ENCODE measurements around the gene CXCL1. TPM values are rescaled to one million over a fixed set of nuclear protein-coding genes. Genes with fewer than 3 reads are reported as not detected.

Gene CXCL1
- total and polyA plus RNA-seq, 12 donors, result 0.84 to 6.1 (median 1.6) TPM; not detected in 3

GRCh38 chr4:73917081-73917501, 47.9 kb downstream of the CXCL1 start:
- intact Hi-C loops (cut with DNase I), result no loop called here
- WGBS, 4 donors, result 71 to 86% (median 77%) methylated on average over 2 of the region's 2 CpGs
- Histone ChIP-seq H3K4me3 (no peak overlapping the region), H3K27ac (no peak overlapping the region), H3K27me3 (no peaks in the 10 kb centered on the region), H3K9me3 (replicated peaks in 1 of 3) (no peaks in the 10 kb centered on the region), H3K4me1 (replicated peaks in 1 of 2) (no peaks in the 10 kb centered on the region), H3K36me3 (replicated peaks in 1 of 2) (no peaks in the 10 kb centered on the region)
- TF ChIP-seq POLR2A (IDR thresholded peaks at IDR 0.05) (no peak), CTCF (IDR thresholded peaks at IDR 0.05) (no peak)
- DNase-seq, result no peak

- no peak for DNase-seq
- H3K36me3 ChIP-seq (replicated peaks in 1 of 2), result no peaks in the 10 kb centered on the region
- no peak overlapping the region for H3K27ac ChIP-seq
- no peaks in the 10 kb centered on the region for H3K4me1 ChIP-seq (replicated peaks in 1 of 2)
- WGBS, 4 donors, result 74 to 88% (median 82%) methylated on average over 2 of the region's 2 CpGs
- H3K9me3 ChIP-seq (replicated peaks in 1 of 3), result no peaks in the 10 kb centered on the region
- no peak overlapping the region for H3K4me3 ChIP-seq
- TF ChIP-seq CTCF (IDR thresholded peaks at IDR 0.05) (no peak), POLR2A (IDR thresholded peaks at IDR 0.05) (no peak)
- H3K27me3 ChIP-seq, result no peaks in the 10 kb centered on the region
- intact Hi-C loops (cut with DNase I), result no loop called here
Observed at GRCh38 chr4:73918058-73918457, 48.9 kb downstream of the CXCL1 start.

DNA sequence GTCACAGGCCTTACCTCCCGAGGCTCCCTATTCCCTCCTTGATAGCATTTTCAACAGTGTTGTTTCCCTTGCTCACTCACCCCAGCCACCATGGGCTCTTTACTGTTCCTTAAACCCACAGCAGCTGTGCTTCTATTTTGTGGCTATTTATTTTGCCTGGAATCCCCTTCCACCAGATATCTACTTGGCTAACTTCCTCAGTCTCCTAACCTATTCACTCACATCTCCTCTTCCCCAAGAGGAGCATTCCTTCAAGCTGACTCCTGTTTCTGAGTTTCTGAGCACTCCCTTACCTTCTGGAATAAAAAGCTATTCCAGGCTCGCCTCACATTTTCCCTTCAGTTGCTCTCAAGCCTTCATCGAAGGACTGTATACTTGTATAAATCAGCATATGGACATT, 50.5 kb downstream of the CXCL1 start:
- TF ChIP-seq CTCF (IDR thresholded peaks at IDR 0.05), result no peak
- no peak for TF ChIP-seq POLR2A (IDR thresholded peaks at IDR 0.05)
- no peak for DNase-seq
- 75 to 91% (median 88%) methylated on average over 3 of the region's 3 CpGs for WGBS, 4 donors
- intact Hi-C loops (cut with DNase I), result no loop called here
- no peaks in the 10 kb centered on the region for H3K27me3 ChIP-seq
- H3K4me1 ChIP-seq (replicated peaks in 1 of 2), result no peaks in the 10 kb centered on the region
- H3K9me3 ChIP-seq (replicated peaks in 1 of 3), result no peaks in the 10 kb centered on the region
- H3K4me3 ChIP-seq, result no peak overlapping the region
- H3K27ac ChIP-seq, result no peak overlapping the region
- no peaks in the 10 kb centered on the region for H3K36me3 ChIP-seq (replicated peaks in 1 of 2)

Other genes with a start within 250 kb of the CXCL1 start
- under 1 TPM in 1 of 9 donors, not detected in 8; 0.23 TPM for gene RASSF6, start 249.0 kb upstream of the CXCL1 start, total RNA-seq
- under 1 TPM; 0.07 to 0.18 (median 0.08) TPM for gene RASSF6, start 249.0 kb upstream of the CXCL1 start, polyA plus RNA-seq
- 1 to 10 TPM in 7 of 9 donors, under 1 TPM in 2; 0.28 to 3.1 (median 1.6) TPM for gene CXCL8, start 128.8 kb upstream of the CXCL1 start, total RNA-seq
- gene CXCL8, start 128.8 kb upstream of the CXCL1 start, polyA plus RNA-seq, result 1 to 10 TPM; 1.9 to 3.4 (median 2.1) TPM
- gene CXCL6, start 32.7 kb upstream of the CXCL1 start, total RNA-seq, result under 1 TPM in 1 of 9 donors, not detected in 8; 0.41 TPM
- under 1 TPM; 0.07 to 0.16 (median 0.16) TPM for gene CXCL6, start 32.7 kb upstream of the CXCL1 start, polyA plus RNA-seq
- under 1 TPM in 1 of 9 donors, not detected in 8; 0.72 TPM for gene PF4V1, start 16.1 kb upstream of the CXCL1 start, total RNA-seq
- gene PF4V1, start 16.1 kb upstream of the CXCL1 start, polyA plus RNA-seq, result not detected
- gene PF4, start 112.6 kb downstream of the CXCL1 start, total RNA-seq, result 1 to 10 TPM in 1 of 9 donors, under 1 TPM in 1, not detected in 7; 0.42 to 6.3 TPM
- under 1 TPM in 1 of 3 donors, not detected in 2; 0.88 TPM for gene PF4, start 112.6 kb downstream of the CXCL1 start, polyA plus RNA-seq
- gene PPBP, start 118.8 kb downstream of the CXCL1 start, total RNA-seq, result 10 to 100 TPM in 2 of 9 donors, 1 to 10 TPM in 2, under 1 TPM in 2, not detected in 3; 0.81 to 22.4 (median 2.4) TPM
- gene PPBP, start 118.8 kb downstream of the CXCL1 start, polyA plus RNA-seq, result under 1 TPM in 1 of 3 donors, not detected in 2; 0.27 TPM
- under 1 TPM in 1 of 9 donors, not detected in 8; 0.41 TPM for gene CXCL5, start 129.3 kb downstream of the CXCL1 start, total RNA-seq
- under 1 TPM in 2 of 3 donors, not detected in 1; 0.03 to 0.09 TPM for gene CXCL5, start 129.3 kb downstream of the CXCL1 start, polyA plus RNA-seq
- gene CXCL3, start 169.3 kb downstream of the CXCL1 start, total RNA-seq, result 1 to 10 TPM in 1 of 9 donors, under 1 TPM in 5, not detected in 3; 0.17 to 1.5 (median 0.42) TPM
- 1 to 10 TPM in 1 of 3 donors, under 1 TPM in 2; 0.13 to 1.6 (median 0.64) TPM for gene CXCL3, start 169.3 kb downstream of the CXCL1 start, polyA plus RNA-seq
- gene CXCL2, start 229.8 kb downstream of the CXCL1 start, total RNA-seq, result 10 to 100 TPM in 1 of 9 donors, 1 to 10 TPM in 7, under 1 TPM in 1; 0.11 to 13.9 (median 6.2) TPM
- gene CXCL2, start 229.8 kb downstream of the CXCL1 start, polyA plus RNA-seq, result 10 to 100 TPM in 1 of 3 donors, 1 to 10 TPM in 2; 2.2 to 18.8 (median 5.4) TPM

All from adrenal gland (tissue), 12 donors.